SU-DHL-6 (cell line): ENCODE measurements around the gene MBD3L2B.

Experiments
- CTCF ChIP-seq: fragments of 200-600 bp; sonication (generic); IDR thresholded peaks from one replicate; pipeline ENCODE4 v1.5.1; 2017; ENCODE audit warnings: antibody characterized with exemption, mild to moderate bottlenecking, low read length, moderate library complexity; ENCODE audit not compliant: insufficient read depth, poor library complexity, severe bottlenecking
- EZH2phosphoT487 ChIP-seq: fragments of 200-600 bp; sonication (generic), shearing (Covaris generic); conservative IDR thresholded peaks from 2 replicates; pipeline ENCODE4 v1.6.1; 2018; ENCODE audit warnings: mild to moderate bottlenecking, antibody characterized with exemption, low read length, moderate library complexity, mixed read lengths

- TF ChIP-seq CTCF (no peak), EZH2phosphoT487 (no peak)
Measured at GRCh38 chr19:6983448-6983847, 37.8 kb downstream of the MBD3L2B start.
